Gastrocnemius medialis (tissue), 4 donors: ENCODE results near the gene TMEM109. TPM values are rescaled to one million over a fixed set of nuclear protein-coding genes. Genes with fewer than 3 reads are reported as not detected.
A peak's percentile ranks its signal among the peaks of the same experiment; 100 is the strongest.

Source experiments
- ATAC-seq, 2 donors: fragments of 150-250 bp; one replicate each; pipeline ENCODE4 v1.9.1; 2016
- DNase-seq, 2 donors: peaks; one replicate each; pipeline ENCODE4 v3.0.0-alpha.2; 2019
- H3K27ac ChIP-seq, 4 donors: fragments of 200-600 bp; sonication (generic); 1 replicate in 1 of 4; 2 replicates in 3 of 4; pipeline ENCODE4 v1.5.1; 2016 to 2018; ENCODE audit warnings: mild to moderate bottlenecking in 2 of 4, moderate library complexity in 1 of 4
- H3K27me3 ChIP-seq, 3 donors: fragments of 200-600 bp; sonication (generic) in 2 of 3; 1 replicate in 1 of 3; 2 replicates in 2 of 3; pipeline versions ENCODE4 v1.5.1 to v1.6.0; 2016 to 2019; ENCODE audit warnings: mild to moderate bottlenecking in 1 of 3, moderate library complexity in 1 of 3
- H3K36me3 ChIP-seq, 2 donors: fragments of 200-600 bp; sonication (generic) in 1 of 2; one replicate each; pipeline ENCODE4 v1.5.1; 2017 to 2018
- H3K4me1 ChIP-seq, 2 donors: fragments of 200-600 bp; sonication (generic) in 1 of 2; one replicate each; pipeline ENCODE4 v1.5.1; 2016 to 2017; ENCODE audit warnings: mild to moderate bottlenecking in 2 of 2
- H3K4me3 ChIP-seq, 4 donors: fragments of 200-600 bp; sonication (generic) in 3 of 4; 1 replicate in 1 of 4; 2 replicates in 3 of 4; pipeline ENCODE4 v1.5.1; 2016 to 2019; ENCODE audit warnings: mild to moderate bottlenecking in 2 of 4
- H3K9me3 ChIP-seq, 3 donors: fragments of 200-600 bp; sonication (generic) in 2 of 3; 1 replicate in 1 of 3; 2 replicates in 2 of 3; pipeline ENCODE4 v1.5.1; 2016 to 2019
- POLR2A ChIP-seq, 2 donors: fragments of 450-650 bp; IDR thresholded peaks; one replicate each; pipeline ENCODE4 v1.6.1; 2017; ENCODE audit warnings: antibody characterized with exemption in 2 of 2, mild to moderate bottlenecking in 2 of 2, moderate library complexity in 2 of 2
- in situ Hi-C, 4 donors: fragments of 200-750 bp; cut with MboI; loops; one replicate each; pipeline versions ENCODE4 v1.15.0 to v1.8.0; 2017; ENCODE audit warnings: low sequenced_read_pairs in 4 of 4
- intact Hi-C: fragments of 100-400 bp; cut with DNase I; formaldehyde crosslinking; loops from one replicate; pipeline ENCODE4 v1.15.1; 2023; ENCODE audit warnings: low total_unique reads
- total RNA-seq, 4 donors: library from RNA; depleted of rRNA; stranded (reverse); fragments of >200 nt; gene quantifications; one replicate each; pipeline versions ENCODE4 v1.1.0 to v1.2.3, GENCODE V29; 2016
- TF ChIP-seq, protein P1 (sequence below), 5 experiments: fragments of 450-650 bp in 3 of 5; fragments of 200-600 bp in 2 of 5; sonication (generic) in 2 of 5; IDR thresholded peaks in 4 of 5; conservative IDR thresholded peaks in 1 of 5; 1 replicate in 4 of 5; 2 replicates in 1 of 5; pipeline ENCODE4 v1.5.1; 2016 to 2019; ENCODE audit warnings: antibody characterized with exemption in 5 of 5, mild to moderate bottlenecking in 3 of 5, moderate library complexity in 3 of 5

Gene TMEM109
- total RNA-seq, 4 donors from 2014 or later: 56.5 to 105 (median 82.6) TPM

DNA sequence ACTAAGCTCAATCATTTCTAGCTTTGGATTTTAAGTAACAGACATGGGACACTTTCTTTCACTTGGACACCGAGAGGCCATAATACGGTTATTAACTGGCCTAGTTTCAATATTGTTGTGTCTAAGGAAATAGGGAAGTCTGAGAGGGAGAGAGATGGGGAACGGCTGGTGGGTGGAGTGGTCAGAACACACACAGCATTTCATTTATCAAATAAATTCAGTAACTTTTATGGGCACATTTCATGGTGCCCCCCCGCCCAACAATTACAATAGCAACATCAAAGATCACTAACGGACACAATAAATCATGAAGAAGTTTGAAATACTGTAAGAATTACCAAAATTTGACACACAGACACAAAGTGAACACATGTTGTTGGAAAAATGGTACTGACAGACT, 18.3 kb upstream of the TMEM109 start:
- ATAC-seq: no peak
- Histone ChIP-seq H3K27me3 (no peaks in the 10 kb centered on the region), H3K4me3 (no peak overlapping the region), H3K27ac (no peak overlapping the region), H3K9me3 (no peaks in the 10 kb centered on the region), H3K4me1 (peaks cover 0 to 1% of the 10 kb centered on the region in 2 donors), H3K36me3 (peaks cover 4 to 90% of the 10 kb centered on the region in 2 donors)
- intact Hi-C loops (no loop called here), in situ Hi-C loops (loop anchor here in 3 of 4 donors (5.0 kb wide), 2 partner anchors 58 to 63 kb away; no protein-coding TSS in a partner anchor)
- TF ChIP-seq, protein P1, sequence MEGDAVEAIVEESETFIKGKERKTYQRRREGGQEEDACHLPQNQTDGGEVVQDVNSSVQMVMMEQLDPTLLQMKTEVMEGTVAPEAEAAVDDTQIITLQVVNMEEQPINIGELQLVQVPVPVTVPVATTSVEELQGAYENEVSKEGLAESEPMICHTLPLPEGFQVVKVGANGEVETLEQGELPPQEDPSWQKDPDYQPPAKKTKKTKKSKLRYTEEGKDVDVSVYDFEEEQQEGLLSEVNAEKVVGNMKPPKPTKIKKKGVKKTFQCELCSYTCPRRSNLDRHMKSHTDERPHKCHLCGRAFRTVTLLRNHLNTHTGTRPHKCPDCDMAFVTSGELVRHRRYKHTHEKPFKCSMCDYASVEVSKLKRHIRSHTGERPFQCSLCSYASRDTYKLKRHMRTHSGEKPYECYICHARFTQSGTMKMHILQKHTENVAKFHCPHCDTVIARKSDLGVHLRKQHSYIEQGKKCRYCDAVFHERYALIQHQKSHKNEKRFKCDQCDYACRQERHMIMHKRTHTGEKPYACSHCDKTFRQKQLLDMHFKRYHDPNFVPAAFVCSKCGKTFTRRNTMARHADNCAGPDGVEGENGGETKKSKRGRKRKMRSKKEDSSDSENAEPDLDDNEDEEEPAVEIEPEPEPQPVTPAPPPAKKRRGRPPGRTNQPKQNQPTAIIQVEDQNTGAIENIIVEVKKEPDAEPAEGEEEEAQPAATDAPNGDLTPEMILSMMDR (IDR thresholded peaks at IDR 0.05 in 4 of 5, conservative IDR thresholded peaks at IDR 0.05 in 1 of 5): no peak
- no peak for TF ChIP-seq POLR2A (IDR thresholded peaks at IDR 0.05)
- DNase-seq: no peak

DNA sequence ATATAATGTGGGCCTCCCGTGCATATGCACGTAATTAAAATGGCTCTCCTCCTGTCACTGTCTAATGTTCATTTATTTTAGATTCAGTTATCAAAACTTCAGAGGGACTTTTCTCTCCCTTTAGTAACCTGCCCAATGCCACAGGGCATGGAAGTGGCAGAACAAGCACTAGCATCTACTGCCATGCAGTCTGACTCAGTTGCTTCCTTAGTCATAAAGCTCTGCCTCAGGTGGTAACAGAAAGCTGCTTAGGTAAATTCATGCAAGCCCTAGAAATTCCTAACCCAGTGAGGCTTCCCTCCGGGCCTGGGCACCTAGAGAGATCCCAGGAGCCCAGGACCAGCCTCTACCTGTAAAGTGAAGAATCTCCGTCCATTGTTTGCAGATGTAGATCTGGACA, 16.5 kb upstream of the TMEM109 start:
- Histone ChIP-seq H3K4me3 (no peak overlapping the region), H3K4me1 (peaks cover 0 to 5% of the 10 kb centered on the region in 2 donors), H3K9me3 (no peaks in the 10 kb centered on the region), H3K27ac (no peak overlapping the region), H3K27me3 (no peaks in the 10 kb centered on the region), H3K36me3 (peaks cover 4 to 98% of the 10 kb centered on the region in 2 donors)
- DNase-seq: no peak
- TF ChIP-seq, protein P1 (IDR thresholded peaks at IDR 0.05 in 4 of 5, conservative IDR thresholded peaks at IDR 0.05 in 1 of 5): no peak
- TF ChIP-seq POLR2A (IDR thresholded peaks at IDR 0.05): no peak
- intact Hi-C loops: no loop called here
- ATAC-seq: no peak
- in situ Hi-C loops: loop anchor here in 3 of 4 donors (5.0 kb wide), 2 partner anchors 60 to 65 kb away; no protein-coding TSS in a partner anchor

DNA sequence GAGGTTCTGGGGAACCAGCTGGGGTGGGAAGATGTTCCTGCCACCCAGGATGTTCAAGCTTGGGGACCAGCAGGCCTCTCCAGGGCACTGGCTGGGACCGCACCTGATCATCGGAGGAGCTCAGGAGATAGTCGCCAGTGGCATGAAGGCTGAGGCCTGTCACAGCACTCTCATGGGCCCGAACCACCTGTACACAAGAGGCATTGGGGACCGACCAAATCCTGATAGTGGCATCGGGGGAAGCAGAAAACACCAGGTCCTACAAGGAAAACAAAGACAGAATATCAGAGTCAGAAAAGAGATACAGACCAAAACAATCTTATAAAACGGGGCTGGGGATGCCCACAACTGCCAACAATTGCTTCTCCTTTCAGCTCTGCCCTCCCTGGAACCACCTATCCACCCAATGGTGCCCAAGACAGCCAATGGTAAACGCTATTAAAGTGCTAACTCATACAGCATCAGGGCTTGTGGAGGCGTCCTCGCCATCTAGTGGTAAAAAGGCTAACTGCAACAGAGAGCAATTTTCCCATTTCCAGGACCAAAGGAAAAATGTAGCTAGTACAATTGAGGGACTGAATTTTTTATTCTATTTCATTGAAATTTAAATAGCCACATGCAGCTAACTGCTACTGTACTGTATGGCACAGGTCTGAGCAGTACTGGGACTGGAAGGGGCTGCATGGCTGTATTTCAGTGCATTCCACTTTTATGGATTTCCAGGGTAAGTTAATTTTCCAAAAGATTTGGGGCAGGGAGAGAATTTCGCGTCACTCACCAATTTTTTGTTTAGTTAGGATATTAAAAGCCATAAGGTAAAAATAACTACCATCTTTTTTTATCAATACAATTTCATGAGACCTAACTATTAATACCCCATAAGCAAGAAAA, 14.7 kb upstream of the TMEM109 start:
- Histone ChIP-seq H3K27ac (peak overlapping the region; percentile 0 to 59 (median 52)), H3K36me3 (peaks cover 4 to 89% of the 10 kb centered on the region in 2 donors), H3K4me3 (no peak overlapping the region), H3K27me3 (no peaks in the 10 kb centered on the region), H3K4me1 (peaks cover under 1 to 10% of the 10 kb centered on the region in 2 donors), H3K9me3 (no peaks in the 10 kb centered on the region)
- intact Hi-C loops (loop anchor here (1.0 kb wide), 1 partner anchor 68 kb away; no protein-coding TSS in a partner anchor), in situ Hi-C loops (loop anchor here in 3 of 4 donors (5.0 kb wide), 2 partner anchors 62 to 67 kb away; no protein-coding TSS in a partner anchor)
- TF ChIP-seq, protein P1 (IDR thresholded peaks at IDR 0.05 in 4 of 5, conservative IDR thresholded peaks at IDR 0.05 in 1 of 5): peak; percentile 82 to 97 (median 92)
- TF ChIP-seq POLR2A (IDR thresholded peaks at IDR 0.05): no peak
- DNase-seq (peak in 1 of 2 donors; percentile 49), ATAC-seq (peak; percentile 78 to 96)

- H3K4me3 ChIP-seq: no peak overlapping the region
- no peaks in the 10 kb centered on the region for H3K27me3 ChIP-seq
- intact Hi-C loops (loop anchor here (1.0 kb wide), 1 partner anchor 69 kb away; no protein-coding TSS in a partner anchor), in situ Hi-C loops (loop anchor here in 3 of 4 donors (5.0 to 25.0 kb wide), 3 partner anchors 63 to 262 kb away; partner anchors contain the start of gene VPS37C (in 1 of the 3))
- ATAC-seq (no peak), DNase-seq (no peak)
- H3K4me1 ChIP-seq: peaks cover 8 to 16% of the 10 kb centered on the region in 2 donors
- peaks cover 4 to 82% of the 10 kb centered on the region in 2 donors for H3K36me3 ChIP-seq
- TF ChIP-seq POLR2A (IDR thresholded peaks at IDR 0.05): no peak
- TF ChIP-seq, protein P1 (IDR thresholded peaks at IDR 0.05 in 4 of 5, conservative IDR thresholded peaks at IDR 0.05 in 1 of 5): no peak
- H3K9me3 ChIP-seq: no peaks in the 10 kb centered on the region
- H3K27ac ChIP-seq: peak overlapping the region in 1 of 4 donors; percentile 23
Measured at GRCh38 chr11:60899977-60900376, 14.0 kb upstream of the TMEM109 start.
